SK-N-SH treated with all-trans-retinoic acid at 6 μM for 48 hours (cell line): ENCODE results near the gene FOSL2.

ENCODE experiments used
- ARNTL ChIP-seq: fragments of 450-650 bp; formaldehyde crosslinking; IDR thresholded peaks from 2 replicates; pipeline ENCODE4 v1.5.0; 2020; ENCODE audit warnings: low read depth, mild to moderate bottlenecking, moderate library complexity, borderline replicate concordance
- GLIS3 ChIP-seq: fragments of 250-450 bp; sonication (Bioruptor Pico); IDR thresholded peaks from 2 replicates; pipeline ENCODE4 v1.5.0; 2020; ENCODE audit warnings: mild to moderate bottlenecking, moderate library complexity
- ISL1 ChIP-seq: fragments of 250-450 bp; sonication (Bioruptor Pico); IDR thresholded peaks from 2 replicates; pipeline ENCODE4 v2.1.2; 2022; ENCODE audit warnings: mild to moderate bottlenecking, moderate library complexity
- OSR1 ChIP-seq: fragments of 250-450 bp; sonication (Bioruptor Pico); IDR thresholded peaks from 2 replicates; pipeline ENCODE4 v1.8.0; 2022; ENCODE audit warnings: moderate library complexity, mild to moderate bottlenecking, inconsistent platforms
- RARB ChIP-seq: fragments of 250-450 bp; sonication (Bioruptor Pico); IDR thresholded peaks from 2 replicates; pipeline ENCODE4 v1.8.0; 2021; ENCODE audit warnings: mild to moderate bottlenecking, moderate library complexity
- SNAI2 ChIP-seq: fragments of 250-450 bp; sonication (Bioruptor Pico); IDR thresholded peaks from 2 replicates; pipeline ENCODE4 v1.5.0; 2020; ENCODE audit warnings: mild to moderate bottlenecking, moderate library complexity
- TSHZ2 ChIP-seq: fragments of 250-450 bp; sonication (Bioruptor Pico); IDR thresholded peaks from 2 replicates; pipeline ENCODE4 v1.5.0; 2020; ENCODE audit warnings: mild to moderate bottlenecking, moderate library complexity
- ZFP3 ChIP-seq: fragments of 250-450 bp; sonication (Bioruptor Pico); IDR thresholded peaks from 2 replicates; pipeline ENCODE4 v1.5.0; 2020; ENCODE audit warnings: mild to moderate bottlenecking, moderate library complexity
- TF ChIP-seq, protein P1 (sequence below): fragments of 250-450 bp; sonication (Bioruptor Pico); IDR thresholded peaks from 2 replicates; pipeline ENCODE4 v1.8.0; 2020; ENCODE audit warnings: mild to moderate bottlenecking, moderate library complexity, borderline replicate concordance
- TF ChIP-seq, protein P2 (sequence below): fragments of 250-450 bp; sonication (Bioruptor Pico); IDR thresholded peaks from 2 replicates; pipeline ENCODE4 v1.5.1; 2020; ENCODE audit warnings: low read depth, mild to moderate bottlenecking, moderate library complexity
- TF ChIP-seq, protein P3 (sequence below): fragments of 250-450 bp; sonication (Bioruptor Pico); IDR thresholded peaks from 2 replicates; pipeline ENCODE4 v1.5.1; 2021; ENCODE audit warnings: mild to moderate bottlenecking, moderate library complexity

DNA sequence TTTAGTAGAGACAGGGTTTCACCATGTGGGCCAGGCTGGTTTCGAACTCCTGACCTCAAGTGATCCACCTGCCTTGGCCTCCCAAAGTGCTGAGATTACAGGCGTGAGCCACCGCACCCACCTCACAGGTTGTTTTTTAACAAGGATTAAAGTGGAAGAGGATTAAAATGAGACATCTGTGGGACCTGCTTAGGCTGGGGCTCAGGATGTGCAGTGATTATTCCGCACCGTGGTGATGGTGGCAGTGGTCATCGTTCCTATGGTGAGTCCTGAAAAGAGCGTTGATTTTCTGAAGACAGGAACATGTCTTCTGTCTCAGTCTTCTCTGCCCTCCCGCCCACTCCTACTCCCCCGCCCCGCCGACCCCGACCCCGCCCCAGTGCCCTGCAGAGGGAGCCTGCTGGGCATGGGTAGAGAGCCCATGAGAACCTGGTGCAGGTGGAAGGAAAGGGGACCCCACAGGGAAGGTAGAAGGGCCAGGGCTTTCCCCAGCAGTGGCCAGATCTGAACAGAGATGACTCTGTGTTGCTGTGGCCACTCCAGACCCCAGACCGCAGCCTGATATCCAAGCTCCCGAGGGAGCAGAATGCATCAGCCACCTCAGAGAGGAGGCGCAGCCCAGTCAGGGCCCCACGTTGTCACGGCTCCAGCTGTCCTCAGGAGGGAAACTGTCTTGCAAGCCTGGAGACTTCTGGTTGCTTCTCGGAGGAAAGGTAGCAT, 34.5 kb upstream of the FOSL2 start:
- TF ChIP-seq OSR1 (no peak), ZFP3 (CRISPR knock-in tag) (no peak), GLIS3 (no peak), RARB (CRISPR knock-in tag) (no peak), ISL1 (no peak), TSHZ2 (no peak), SNAI2 (no peak), ARNTL (CRISPR knock-in tag) (no peak)
- TF ChIP-seq, protein P1, sequence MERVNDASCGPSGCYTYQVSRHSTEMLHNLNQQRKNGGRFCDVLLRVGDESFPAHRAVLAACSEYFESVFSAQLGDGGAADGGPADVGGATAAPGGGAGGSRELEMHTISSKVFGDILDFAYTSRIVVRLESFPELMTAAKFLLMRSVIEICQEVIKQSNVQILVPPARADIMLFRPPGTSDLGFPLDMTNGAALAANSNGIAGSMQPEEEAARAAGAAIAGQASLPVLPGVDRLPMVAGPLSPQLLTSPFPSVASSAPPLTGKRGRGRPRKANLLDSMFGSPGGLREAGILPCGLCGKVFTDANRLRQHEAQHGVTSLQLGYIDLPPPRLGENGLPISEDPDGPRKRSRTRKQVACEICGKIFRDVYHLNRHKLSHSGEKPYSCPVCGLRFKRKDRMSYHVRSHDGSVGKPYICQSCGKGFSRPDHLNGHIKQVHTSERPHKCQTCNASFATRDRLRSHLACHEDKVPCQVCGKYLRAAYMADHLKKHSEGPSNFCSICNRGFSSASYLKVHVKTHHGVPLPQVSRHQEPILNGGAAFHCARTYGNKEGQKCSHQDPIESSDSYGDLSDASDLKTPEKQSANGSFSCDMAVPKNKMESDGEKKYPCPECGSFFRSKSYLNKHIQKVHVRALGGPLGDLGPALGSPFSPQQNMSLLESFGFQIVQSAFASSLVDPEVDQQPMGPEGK, result no peak
- TF ChIP-seq, protein P2, sequence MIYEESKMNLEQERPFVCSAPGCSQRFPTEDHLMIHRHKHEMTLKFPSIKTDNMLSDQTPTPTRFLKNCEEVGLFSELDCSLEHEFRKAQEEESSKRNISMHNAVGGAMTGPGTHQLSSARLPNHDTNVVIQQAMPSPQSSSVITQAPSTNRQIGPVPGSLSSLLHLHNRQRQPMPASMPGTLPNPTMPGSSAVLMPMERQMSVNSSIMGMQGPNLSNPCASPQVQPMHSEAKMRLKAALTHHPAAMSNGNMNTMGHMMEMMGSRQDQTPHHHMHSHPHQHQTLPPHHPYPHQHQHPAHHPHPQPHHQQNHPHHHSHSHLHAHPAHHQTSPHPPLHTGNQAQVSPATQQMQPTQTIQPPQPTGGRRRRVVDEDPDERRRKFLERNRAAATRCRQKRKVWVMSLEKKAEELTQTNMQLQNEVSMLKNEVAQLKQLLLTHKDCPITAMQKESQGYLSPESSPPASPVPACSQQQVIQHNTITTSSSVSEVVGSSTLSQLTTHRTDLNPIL (CRISPR knock-in tag), result no peak
- TF ChIP-seq, protein P3, sequence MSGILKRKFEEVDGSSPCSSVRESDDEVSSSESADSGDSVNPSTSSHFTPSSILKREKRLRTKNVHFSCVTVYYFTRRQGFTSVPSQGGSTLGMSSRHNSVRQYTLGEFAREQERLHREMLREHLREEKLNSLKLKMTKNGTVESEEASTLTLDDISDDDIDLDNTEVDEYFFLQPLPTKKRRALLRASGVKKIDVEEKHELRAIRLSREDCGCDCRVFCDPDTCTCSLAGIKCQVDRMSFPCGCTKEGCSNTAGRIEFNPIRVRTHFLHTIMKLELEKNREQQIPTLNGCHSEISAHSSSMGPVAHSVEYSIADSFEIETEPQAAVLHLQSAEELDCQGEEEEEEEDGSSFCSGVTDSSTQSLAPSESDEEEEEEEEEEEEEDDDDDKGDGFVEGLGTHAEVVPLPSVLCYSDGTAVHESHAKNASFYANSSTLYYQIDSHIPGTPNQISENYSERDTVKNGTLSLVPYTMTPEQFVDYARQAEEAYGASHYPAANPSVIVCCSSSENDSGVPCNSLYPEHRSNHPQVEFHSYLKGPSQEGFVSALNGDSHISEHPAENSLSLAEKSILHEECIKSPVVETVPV (CRISPR knock-in tag), result no peak
